Measurements from ENCODE around the gene NKD2. TPM values are rescaled to one million over a fixed set of nuclear protein-coding genes. Genes with fewer than 3 reads are reported as not detected.
A peak's percentile ranks its signal among the peaks of the same experiment; 100 is the strongest.

The NKD2 gene
- total RNA-seq, 1 donor from 2014 or later, result 28.3 TPM

DNA sequence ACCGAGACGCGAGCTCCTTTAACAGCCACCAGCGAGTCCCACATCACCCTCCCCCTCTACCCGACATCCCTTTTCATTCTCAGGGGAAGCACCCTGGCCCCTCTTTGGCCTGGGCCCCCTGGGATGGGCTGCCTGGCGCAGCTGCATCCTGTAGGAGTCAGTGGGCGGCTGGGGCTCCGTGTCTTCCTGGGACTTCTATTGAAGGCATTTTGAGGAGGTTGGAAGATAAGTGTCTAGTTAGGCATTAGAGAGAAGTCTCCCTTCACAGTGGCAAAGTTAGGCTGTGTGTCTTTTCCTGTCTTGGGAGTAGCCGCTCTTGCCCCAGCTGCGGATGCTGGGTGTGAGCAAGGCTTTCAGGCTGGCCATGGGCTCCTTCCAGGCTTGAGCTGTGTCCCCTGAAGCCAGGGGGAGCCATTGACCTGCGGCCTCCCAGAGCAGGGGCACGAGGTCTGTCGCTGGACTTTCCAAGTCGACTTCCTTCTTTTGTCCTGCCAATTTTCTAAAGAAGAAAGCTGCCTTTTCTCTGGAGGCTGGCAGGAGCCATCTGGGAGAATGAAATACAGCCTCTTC, 18.6 kb upstream of the NKD2 start:
- TF ChIP-seq, protein P1, sequence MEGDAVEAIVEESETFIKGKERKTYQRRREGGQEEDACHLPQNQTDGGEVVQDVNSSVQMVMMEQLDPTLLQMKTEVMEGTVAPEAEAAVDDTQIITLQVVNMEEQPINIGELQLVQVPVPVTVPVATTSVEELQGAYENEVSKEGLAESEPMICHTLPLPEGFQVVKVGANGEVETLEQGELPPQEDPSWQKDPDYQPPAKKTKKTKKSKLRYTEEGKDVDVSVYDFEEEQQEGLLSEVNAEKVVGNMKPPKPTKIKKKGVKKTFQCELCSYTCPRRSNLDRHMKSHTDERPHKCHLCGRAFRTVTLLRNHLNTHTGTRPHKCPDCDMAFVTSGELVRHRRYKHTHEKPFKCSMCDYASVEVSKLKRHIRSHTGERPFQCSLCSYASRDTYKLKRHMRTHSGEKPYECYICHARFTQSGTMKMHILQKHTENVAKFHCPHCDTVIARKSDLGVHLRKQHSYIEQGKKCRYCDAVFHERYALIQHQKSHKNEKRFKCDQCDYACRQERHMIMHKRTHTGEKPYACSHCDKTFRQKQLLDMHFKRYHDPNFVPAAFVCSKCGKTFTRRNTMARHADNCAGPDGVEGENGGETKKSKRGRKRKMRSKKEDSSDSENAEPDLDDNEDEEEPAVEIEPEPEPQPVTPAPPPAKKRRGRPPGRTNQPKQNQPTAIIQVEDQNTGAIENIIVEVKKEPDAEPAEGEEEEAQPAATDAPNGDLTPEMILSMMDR (IDR thresholded peaks at IDR 0.05; ENCODE audit: unreplicated experiment), result no peak

DNA sequence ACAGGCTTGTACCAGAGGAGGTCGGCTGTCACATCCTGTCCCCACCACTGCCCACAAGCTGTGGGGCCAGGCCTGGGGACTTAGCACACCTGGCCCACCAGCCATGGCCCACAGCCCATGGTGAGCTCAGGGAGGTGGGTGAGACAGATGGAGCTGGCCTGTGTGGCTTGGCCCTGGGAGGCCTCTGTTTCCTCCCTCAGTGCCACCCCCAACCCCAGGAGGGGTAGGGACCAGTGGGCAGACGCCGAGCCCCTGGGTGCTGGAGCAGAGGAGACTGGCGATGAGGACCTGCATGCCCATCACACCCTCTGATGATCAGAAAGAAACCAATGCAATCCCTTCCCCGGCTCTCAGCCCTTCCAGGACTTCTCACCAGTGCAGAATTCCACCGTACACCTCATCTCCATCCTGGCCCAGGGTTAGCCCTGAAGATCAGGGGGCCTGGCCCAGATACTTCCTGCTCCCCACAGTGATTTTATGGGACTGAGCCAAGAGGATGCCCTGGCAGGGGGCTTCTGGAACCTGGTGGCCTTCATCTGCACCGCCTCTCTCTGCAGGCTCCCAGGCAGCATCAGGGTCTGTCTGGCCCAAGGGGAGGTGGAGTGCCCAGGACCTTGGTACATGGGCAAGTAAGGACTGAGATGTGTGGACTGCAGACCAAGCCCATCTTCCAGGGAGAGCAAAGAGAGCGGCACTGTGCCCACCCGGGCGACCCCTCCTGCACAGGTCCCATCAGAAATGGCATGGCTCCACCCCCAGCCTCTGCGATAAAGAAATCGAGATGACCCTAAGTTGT, 16.9 kb upstream of the NKD2 start:
- no peak for DNase-seq (ENCODE audit: low spot score, unreplicated experiment)

More for the DNA sequence above, 18.6 kb upstream of the NKD2 start:
- Mint-ChIP-seq H3K4me1 (ENCODE audit: low read depth) (peaks cover 12% of the 10 kb centered on the region), H3K27me3 (peaks cover 14% of the 10 kb centered on the region), H3K4me3 (ENCODE audit: low read depth) (no peak overlapping the region), H3K9me3 (ENCODE audit: low read depth) (peaks cover 7% of the 10 kb centered on the region), H3K27ac (no peak overlapping the region), H3K36me3 (ENCODE audit: insufficient read depth) (no peaks in the 10 kb centered on the region)
- no peak for DNase-seq (ENCODE audit: low spot score, unreplicated experiment)

DNA sequence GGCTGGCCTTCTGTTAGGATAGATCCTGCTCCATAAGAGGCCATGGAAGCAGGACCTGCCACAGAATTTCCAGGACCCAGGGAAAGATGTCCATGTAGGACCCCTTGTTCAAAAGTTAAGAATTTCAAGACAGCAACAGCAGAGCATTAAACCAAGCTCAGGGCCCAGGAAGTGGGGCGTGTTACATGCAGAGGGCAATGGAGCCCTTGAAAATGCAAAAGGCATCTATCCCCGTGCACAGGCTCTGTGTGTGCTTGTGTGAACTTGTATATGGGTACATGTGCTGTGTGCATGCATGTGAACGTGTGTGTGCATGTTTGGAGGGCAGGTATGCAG, 14.4 kb upstream of the NKD2 start:
- H3K9me3 Mint-ChIP-seq (ENCODE audit: low read depth), result no peaks in the 10 kb centered on the region
- TF ChIP-seq, protein P1 (IDR thresholded peaks at IDR 0.05; ENCODE audit: unreplicated experiment), result no peak
- peaks cover 21% of the 10 kb centered on the region for H3K4me1 Mint-ChIP-seq (ENCODE audit: low read depth)
- no peak for DNase-seq (ENCODE audit: low spot score, unreplicated experiment)
- no peak overlapping the region for H3K4me3 Mint-ChIP-seq (ENCODE audit: low read depth)
- H3K36me3 Mint-ChIP-seq (ENCODE audit: insufficient read depth), result no peaks in the 10 kb centered on the region
- H3K27me3 Mint-ChIP-seq, result peaks cover 15% of the 10 kb centered on the region
- no peak overlapping the region for H3K27ac Mint-ChIP-seq

More for the DNA sequence above, 16.9 kb upstream of the NKD2 start:
- peaks cover 7% of the 10 kb centered on the region for H3K9me3 Mint-ChIP-seq (ENCODE audit: low read depth)
- TF ChIP-seq, protein P1 (IDR thresholded peaks at IDR 0.05; ENCODE audit: unreplicated experiment), result no peak
- H3K4me3 Mint-ChIP-seq (ENCODE audit: low read depth), result no peak overlapping the region
- H3K36me3 Mint-ChIP-seq (ENCODE audit: insufficient read depth), result no peaks in the 10 kb centered on the region
- no peak overlapping the region for H3K27ac Mint-ChIP-seq
- peaks cover 14% of the 10 kb centered on the region for H3K4me1 Mint-ChIP-seq (ENCODE audit: low read depth)
- H3K27me3 Mint-ChIP-seq, result peaks cover 11% of the 10 kb centered on the region

DNA sequence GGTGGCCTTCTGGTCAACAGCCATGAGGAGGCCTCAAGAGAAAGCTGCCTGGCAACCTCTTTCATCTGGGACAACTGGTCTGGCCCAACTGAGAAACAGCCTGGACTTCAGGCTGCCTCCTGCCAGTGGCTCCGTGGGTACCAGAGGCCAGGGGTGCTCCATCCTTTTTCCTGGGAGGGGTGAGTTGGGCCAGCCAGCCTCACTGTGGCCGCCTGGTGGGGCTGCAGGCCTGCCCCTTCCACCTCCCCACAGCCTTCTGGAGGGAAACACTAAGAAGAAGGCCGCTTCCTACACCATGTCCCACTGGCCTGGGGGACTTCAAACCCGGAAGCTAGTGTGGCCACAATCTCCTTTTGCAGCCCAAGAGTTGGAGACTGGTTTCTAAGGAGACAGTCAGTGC, 13.8 kb upstream of the NKD2 start:
- Mint-ChIP-seq H3K4me1 (ENCODE audit: low read depth) (peaks cover 21% of the 10 kb centered on the region), H3K4me3 (ENCODE audit: low read depth) (no peak overlapping the region), H3K9me3 (ENCODE audit: low read depth) (no peaks in the 10 kb centered on the region), H3K27me3 (peaks cover 18% of the 10 kb centered on the region), H3K36me3 (ENCODE audit: insufficient read depth) (no peaks in the 10 kb centered on the region), H3K27ac (no peak overlapping the region)
- TF ChIP-seq, protein P1 (IDR thresholded peaks at IDR 0.05; ENCODE audit: unreplicated experiment), result no peak
- DNase-seq (ENCODE audit: low spot score, unreplicated experiment), result peak; percentile 6

DNA sequence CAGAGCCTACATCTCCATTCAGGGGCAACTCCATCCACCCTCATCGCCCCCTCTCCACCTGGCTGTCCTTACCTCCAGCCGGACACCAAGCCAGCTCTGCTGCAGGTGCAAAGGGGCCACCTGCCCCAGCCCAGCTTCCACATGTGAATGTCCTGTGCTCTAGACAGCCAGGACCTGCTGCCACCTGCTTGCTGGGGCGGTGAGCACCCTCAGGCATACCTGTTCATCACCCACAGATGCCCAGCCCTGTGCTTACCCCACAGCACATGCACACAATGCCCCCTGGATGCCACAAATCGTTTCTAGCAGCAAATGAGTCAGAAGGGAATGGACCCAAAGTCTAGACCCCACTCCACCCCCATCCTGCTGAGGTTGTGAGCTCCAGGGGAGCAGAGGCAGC, 13.3 kb upstream of the NKD2 start:
- H3K27me3 Mint-ChIP-seq, result peaks cover 16% of the 10 kb centered on the region
- TF ChIP-seq, protein P1 (IDR thresholded peaks at IDR 0.05; ENCODE audit: unreplicated experiment), result no peak
- DNase-seq (ENCODE audit: low spot score, unreplicated experiment), result peak; percentile 5

More for the DNA sequence above, 13.3 kb upstream of the NKD2 start:
- H3K27ac Mint-ChIP-seq, result no peak overlapping the region
- H3K36me3 Mint-ChIP-seq (ENCODE audit: insufficient read depth), result no peaks in the 10 kb centered on the region
- H3K4me3 Mint-ChIP-seq (ENCODE audit: low read depth), result no peak overlapping the region
- no peaks in the 10 kb centered on the region for H3K9me3 Mint-ChIP-seq (ENCODE audit: low read depth)
- H3K4me1 Mint-ChIP-seq (ENCODE audit: low read depth), result peaks cover 21% of the 10 kb centered on the region
